ENCODE data around the gene POP7. TPM values are rescaled to one million over a fixed set of nuclear protein-coding genes. Genes with fewer than 3 reads are reported as not detected.

Gene POP7
- total RNA-seq, 4 donors from 2014 or later: 51.3 to 72.7 (median 70.3) TPM

DNA sequence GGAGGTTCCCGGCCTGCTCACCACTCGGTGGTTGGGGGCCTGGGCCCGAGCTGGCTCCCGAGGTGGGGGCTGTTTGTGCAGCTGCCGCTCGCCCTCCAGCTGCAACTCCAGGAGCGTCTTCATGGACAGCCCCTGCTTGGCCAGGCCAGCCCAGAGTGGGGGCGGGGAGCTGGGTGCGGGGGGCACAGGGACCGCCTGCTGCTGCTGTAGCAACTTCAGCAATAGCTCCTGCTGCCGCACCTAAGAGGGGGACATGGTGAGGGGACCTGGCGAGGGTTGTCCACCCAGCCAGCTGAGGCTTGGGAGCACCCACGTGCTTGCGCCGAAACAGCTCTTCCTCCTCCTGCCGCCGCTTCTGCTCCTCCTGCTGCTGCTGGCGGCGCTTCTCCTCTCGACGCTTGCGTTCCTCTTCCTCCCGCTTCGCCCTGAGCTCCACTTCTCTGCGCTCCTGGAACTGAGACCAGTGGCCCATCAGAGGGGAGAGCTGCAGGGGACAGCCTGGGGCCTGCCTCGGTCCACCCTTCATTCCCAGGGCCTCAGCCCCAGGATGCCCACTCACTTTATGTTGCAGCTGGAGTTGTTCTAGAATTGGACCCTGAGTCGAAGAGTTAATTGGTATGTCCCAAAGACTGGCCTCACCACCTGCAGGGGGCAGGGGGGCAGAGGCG is 22.8 kb upstream of the POP7 start:
- no peak for DNase-seq (ENCODE audit: low spot score in 2 of 2)
- intact Hi-C loops (cut with DNase I; ENCODE audit: low total_unique reads): no loop called here
- TF ChIP-seq, protein P1, sequence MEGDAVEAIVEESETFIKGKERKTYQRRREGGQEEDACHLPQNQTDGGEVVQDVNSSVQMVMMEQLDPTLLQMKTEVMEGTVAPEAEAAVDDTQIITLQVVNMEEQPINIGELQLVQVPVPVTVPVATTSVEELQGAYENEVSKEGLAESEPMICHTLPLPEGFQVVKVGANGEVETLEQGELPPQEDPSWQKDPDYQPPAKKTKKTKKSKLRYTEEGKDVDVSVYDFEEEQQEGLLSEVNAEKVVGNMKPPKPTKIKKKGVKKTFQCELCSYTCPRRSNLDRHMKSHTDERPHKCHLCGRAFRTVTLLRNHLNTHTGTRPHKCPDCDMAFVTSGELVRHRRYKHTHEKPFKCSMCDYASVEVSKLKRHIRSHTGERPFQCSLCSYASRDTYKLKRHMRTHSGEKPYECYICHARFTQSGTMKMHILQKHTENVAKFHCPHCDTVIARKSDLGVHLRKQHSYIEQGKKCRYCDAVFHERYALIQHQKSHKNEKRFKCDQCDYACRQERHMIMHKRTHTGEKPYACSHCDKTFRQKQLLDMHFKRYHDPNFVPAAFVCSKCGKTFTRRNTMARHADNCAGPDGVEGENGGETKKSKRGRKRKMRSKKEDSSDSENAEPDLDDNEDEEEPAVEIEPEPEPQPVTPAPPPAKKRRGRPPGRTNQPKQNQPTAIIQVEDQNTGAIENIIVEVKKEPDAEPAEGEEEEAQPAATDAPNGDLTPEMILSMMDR (IDR thresholded peaks at IDR 0.05): no peak
- no peak for TF ChIP-seq POLR2A (IDR thresholded peaks at IDR 0.05)
- WGBS, 2 donors: 89 to 93% methylated on average over 16 to 18 of the region's 28 CpGs
- H3K4me3 ChIP-seq (ENCODE audit: low read depth, poor library complexity, severe bottlenecking): no peak overlapping the region

DNA sequence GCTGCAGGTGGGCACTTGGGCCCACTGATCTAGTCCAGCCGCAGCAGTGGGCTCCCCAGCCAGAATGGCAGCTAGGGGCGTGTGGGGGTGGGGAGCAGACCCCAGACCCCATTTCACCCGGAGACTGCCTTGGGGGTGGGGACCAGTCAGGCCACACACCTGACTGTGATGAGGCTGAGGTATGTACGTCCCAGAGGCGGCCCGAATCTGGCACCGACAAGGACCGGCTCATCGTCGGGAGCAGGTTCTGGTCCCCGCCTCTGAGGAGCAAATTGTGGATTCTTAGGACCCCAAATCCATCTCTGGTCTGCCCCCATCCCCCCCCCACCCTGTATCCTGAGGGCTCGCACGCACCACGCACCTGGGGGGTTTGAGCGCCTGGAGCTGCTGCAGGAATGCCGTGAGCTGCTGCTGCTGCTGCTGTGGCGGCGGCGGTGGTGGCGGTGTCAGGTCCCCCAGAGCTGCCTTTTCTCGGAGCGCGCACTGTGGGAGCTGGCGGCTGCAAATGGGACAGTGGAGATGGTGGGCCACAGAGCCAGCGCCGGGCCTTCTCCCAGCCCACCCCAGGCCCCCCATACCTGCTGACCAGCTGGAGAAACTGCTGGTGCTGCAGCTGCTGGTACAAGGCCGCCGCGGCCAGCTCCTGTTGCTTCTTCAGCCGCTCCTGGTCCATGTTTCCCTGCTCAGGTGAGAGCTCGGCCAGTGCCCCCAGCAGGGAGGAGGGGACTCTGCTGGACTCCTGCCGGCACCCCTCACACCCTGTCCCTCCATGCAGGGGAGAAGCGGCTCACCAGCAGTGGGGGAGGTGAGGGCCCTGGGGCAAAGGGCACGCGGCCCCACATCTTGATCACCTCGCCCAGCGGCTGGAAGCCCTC is 22.0 kb upstream of the POP7 start:
- TF ChIP-seq POLR2A (IDR thresholded peaks at IDR 0.05): no peak
- TF ChIP-seq, protein P1 (IDR thresholded peaks at IDR 0.05): no peak
- intact Hi-C loops (cut with DNase I; ENCODE audit: low total_unique reads): no loop called here
- no peak for DNase-seq (ENCODE audit: low spot score in 2 of 2)
- H3K4me3 ChIP-seq (ENCODE audit: low read depth, poor library complexity, severe bottlenecking): no peak overlapping the region
- WGBS, 2 donors: 93 to 97% methylated on average over 29 to 36 of the region's 37 CpGs

DNA sequence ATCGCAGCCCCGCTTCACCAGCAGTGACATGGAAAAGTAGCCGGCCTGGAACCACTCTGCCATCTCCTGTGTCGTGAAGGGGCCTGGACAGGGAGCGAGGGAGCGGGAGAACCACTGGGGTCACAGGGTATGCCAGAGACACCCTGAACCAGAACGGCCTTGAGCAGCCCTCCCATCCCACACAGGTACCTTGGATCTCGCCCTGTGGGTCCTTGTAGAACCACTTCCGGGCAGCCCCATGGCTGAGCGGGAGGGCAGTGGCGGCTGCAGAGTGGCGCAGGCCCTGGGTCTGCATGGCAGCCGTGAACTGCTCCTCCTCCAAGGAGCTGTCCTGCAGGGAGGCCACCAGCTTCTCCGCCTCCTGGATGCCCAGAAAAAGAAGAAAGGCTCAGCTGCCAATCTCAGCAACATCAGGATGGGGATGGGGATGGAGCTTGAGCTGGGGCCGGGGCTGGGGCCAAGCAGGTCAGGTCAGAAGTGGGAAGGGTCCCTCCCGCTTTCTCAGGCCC is 21.3 kb upstream of the POP7 start:
- 93 to 94% methylated on average over 7 to 16 of the region's 16 CpGs for WGBS, 2 donors
- intact Hi-C loops (cut with DNase I; ENCODE audit: low total_unique reads): loop anchor here (5.0 kb wide), 1 partner anchor 202 kb away; the partner anchor contains the start of gene NYAP1
- no peak for DNase-seq (ENCODE audit: low spot score in 2 of 2)

DNA sequence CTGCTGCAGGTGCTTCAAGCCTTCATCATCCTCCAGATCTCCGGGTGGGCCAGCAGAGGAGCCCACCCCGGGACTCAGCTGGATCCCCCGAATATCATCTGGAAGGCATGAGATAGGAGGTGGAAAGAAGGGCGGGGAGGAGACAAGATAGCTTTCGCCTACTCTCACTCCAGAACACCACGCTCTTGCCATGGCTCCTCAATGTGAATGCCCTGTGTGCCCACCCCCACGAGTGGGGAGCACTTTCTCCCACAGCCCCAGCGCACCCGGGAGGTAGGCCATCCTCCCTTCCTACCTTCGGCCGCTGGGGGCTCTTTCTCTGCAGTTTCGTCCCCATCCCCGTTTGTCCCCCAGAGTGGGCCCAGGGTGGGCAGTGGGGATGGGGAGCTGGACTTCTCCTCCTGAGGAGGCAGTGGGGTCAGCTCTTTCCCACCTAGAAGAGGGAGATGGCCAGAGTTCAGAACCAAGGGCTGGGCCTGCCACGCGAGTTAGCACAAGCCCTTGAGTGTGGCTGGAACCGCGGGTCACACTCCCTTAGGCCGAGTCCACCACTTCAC is 20.8 kb upstream of the POP7 start:
- WGBS, 2 donors: 87 to 89% methylated on average over 17 to 18 of the region's 18 CpGs
- intact Hi-C loops (cut with DNase I; ENCODE audit: low total_unique reads): loop anchor here (5.0 kb wide), 1 partner anchor 203 kb away; the partner anchor contains the start of gene NYAP1

More for the DNA sequence above, 21.3 kb upstream of the POP7 start:
- H3K4me3 ChIP-seq (ENCODE audit: low read depth, poor library complexity, severe bottlenecking): no peak overlapping the region
- TF ChIP-seq, protein P1 (IDR thresholded peaks at IDR 0.05): no peak
- TF ChIP-seq POLR2A (IDR thresholded peaks at IDR 0.05): no peak

DNA sequence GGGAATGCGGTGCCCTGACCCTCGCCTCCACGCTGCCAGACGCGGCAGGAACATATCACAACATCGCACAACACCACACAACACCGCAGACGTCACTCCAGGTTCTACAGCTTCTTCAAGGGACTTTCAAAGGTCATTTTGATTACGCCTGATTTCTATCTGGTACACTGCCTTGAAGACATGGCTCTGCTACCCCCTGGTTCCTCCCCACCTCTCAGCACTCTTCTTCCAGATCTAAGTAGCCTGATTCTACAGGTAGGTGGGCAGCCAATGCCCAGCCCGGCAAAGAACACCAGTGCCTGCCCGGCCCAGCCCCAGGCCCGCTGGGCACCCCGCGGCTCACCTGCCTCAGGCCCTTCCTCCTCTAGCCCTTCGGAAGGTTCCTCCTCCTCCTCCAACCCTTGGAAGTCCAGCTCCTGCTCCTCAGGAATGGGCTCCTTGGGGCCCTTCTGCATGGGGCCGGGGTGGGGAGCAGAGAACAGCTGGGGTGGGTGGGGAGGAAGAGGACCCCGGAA is 20.2 kb upstream of the POP7 start:
- intact Hi-C loops (cut with DNase I; ENCODE audit: low total_unique reads): loop anchor here (5.0 kb wide), 1 partner anchor 203 kb away; the partner anchor contains the start of gene NYAP1
- H3K4me3 ChIP-seq (ENCODE audit: low read depth, poor library complexity, severe bottlenecking): no peak overlapping the region
- TF ChIP-seq POLR2A (IDR thresholded peaks at IDR 0.05): no peak
- TF ChIP-seq, protein P1 (IDR thresholded peaks at IDR 0.05): no peak
- DNase-seq (ENCODE audit: low spot score in 2 of 2): no peak
- WGBS, 2 donors: 84 to 89% methylated on average over 17 of the region's 17 CpGs

More for the DNA sequence above, 20.8 kb upstream of the POP7 start:
- DNase-seq (ENCODE audit: low spot score in 2 of 2): no peak
- H3K4me3 ChIP-seq (ENCODE audit: low read depth, poor library complexity, severe bottlenecking): no peak overlapping the region
- TF ChIP-seq, protein P1 (IDR thresholded peaks at IDR 0.05): no peak
- TF ChIP-seq POLR2A (IDR thresholded peaks at IDR 0.05): no peak
